ENCODE data around the gene BCL11A.

The BCL11A gene

DNA sequence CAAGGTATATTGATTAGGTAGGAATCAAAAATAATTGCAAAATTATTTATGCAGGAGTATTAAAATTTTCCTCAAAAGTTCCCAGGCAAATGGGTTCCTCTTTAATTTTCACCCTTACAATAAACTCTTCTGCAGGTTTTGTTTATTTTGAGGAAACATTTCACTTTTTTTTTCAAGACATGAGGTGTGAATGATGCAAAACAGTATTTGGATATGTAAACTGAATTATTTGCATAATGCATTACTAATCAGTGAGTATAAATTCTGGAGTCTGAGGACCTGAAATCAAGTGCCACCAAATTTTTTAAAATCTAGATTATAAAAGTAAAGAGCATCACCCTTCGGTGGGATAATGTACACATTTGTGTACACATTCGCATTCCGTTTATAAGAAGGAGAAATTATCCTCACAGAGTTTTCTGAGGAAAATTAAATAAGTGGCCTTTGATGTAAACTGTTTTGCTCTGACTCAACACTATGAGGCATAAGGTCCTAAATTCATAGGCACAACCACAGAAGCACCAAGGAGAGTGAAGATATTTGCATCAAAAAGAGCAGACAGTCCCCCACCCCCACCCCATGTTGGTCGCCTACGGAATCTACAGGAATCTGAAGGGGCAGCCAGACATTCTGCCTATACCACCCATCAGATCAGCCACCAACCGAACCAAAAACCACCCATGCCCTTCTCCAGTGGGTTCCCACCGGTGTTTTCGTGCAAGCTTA, 33.1 kb downstream of the BCL11A start:
- no peaks in the 10 kb centered on the region for H3K9me3 ChIP-seq (ENCODE audit: insufficient read depth, low read length)
- H3K36me3 ChIP-seq (ENCODE audit: low read length), result peaks cover 51% of the 10 kb centered on the region
- H2AFZ ChIP-seq (ENCODE audit: low read depth, low read length, severe bottlenecking), result no peak overlapping the region
- no peak overlapping the region for H3K9ac ChIP-seq (ENCODE audit: low read length)
- no peak overlapping the region for H3K4me3 ChIP-seq (ENCODE audit: insufficient read depth, low read length, poor library complexity, severe bottlenecking)
- H3K79me2 ChIP-seq (ENCODE audit: insufficient read depth, low read length), result peaks cover 100% of the 10 kb centered on the region
- peaks cover 39% of the 10 kb centered on the region for H4K20me1 ChIP-seq (ENCODE audit: low read depth, low read length)
- TF ChIP-seq, protein P1, sequence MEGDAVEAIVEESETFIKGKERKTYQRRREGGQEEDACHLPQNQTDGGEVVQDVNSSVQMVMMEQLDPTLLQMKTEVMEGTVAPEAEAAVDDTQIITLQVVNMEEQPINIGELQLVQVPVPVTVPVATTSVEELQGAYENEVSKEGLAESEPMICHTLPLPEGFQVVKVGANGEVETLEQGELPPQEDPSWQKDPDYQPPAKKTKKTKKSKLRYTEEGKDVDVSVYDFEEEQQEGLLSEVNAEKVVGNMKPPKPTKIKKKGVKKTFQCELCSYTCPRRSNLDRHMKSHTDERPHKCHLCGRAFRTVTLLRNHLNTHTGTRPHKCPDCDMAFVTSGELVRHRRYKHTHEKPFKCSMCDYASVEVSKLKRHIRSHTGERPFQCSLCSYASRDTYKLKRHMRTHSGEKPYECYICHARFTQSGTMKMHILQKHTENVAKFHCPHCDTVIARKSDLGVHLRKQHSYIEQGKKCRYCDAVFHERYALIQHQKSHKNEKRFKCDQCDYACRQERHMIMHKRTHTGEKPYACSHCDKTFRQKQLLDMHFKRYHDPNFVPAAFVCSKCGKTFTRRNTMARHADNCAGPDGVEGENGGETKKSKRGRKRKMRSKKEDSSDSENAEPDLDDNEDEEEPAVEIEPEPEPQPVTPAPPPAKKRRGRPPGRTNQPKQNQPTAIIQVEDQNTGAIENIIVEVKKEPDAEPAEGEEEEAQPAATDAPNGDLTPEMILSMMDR (IDR thresholded peaks at IDR 0.05; ENCODE audit: insufficient read depth, low read length, poor library complexity, severe bottlenecking), result no peak
- TF ChIP-seq EZH2phosphoT487 (conservative IDR thresholded peaks at IDR 0.05; ENCODE audit: low read length), result no peak
- peaks cover 16% of the 10 kb centered on the region for H3F3A ChIP-seq (ENCODE audit: insufficient read depth)
- H3K27me3 ChIP-seq (ENCODE audit: low read length), result no peaks in the 10 kb centered on the region
- no peaks in the 10 kb centered on the region for H3K9me2 ChIP-seq (replicated peaks; ENCODE audit: insufficient read depth, low read length)
- H3K27ac ChIP-seq (ENCODE audit: low read depth, low read length), result no peak overlapping the region
- H3K4me2 ChIP-seq (ENCODE audit: low read depth, low read length, poor library complexity, severe bottlenecking), result no peak overlapping the region

DNA sequence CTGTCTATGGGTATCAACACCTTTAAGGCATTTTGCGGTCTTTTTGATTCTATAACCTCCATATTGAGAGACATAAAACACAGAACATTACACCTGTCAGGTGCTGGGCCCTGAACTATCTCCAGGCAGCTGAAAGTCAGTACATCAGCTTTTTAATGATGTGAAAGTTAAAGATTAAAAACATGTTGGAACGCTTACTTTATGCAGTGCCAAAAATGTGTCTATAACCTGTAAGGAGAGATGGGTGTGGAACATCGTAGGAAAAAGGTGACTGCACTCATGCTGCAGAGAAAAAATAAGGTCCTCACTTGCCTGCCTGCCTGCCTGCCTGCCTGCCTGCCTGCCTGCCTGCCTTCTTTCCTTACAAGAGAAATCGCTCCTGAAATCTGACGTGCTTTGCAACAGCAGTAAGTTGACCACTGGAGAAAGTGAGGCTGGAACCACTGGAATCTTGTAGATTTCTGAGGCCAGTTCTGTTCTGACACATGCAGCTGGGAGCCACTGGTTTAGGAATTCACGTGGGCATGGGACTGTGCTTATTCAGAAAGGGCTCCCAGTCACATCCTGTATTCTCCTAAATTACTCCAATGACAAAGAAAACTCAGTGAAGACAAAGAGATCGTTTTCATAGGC, 34.1 kb downstream of the BCL11A start:
- Histone ChIP-seq H3K36me3 (ENCODE audit: low read length) (peaks cover 43% of the 10 kb centered on the region), H3F3A (ENCODE audit: insufficient read depth) (peaks cover 13% of the 10 kb centered on the region), H3K79me2 (ENCODE audit: insufficient read depth, low read length) (peaks cover 100% of the 10 kb centered on the region), H3K27me3 (ENCODE audit: low read length) (no peaks in the 10 kb centered on the region), H4K20me1 (ENCODE audit: low read depth, low read length) (peaks cover 32% of the 10 kb centered on the region), H2AFZ (ENCODE audit: low read depth, low read length, severe bottlenecking) (no peak overlapping the region), H3K9me3 (ENCODE audit: insufficient read depth, low read length) (no peaks in the 10 kb centered on the region), H3K9ac (ENCODE audit: low read length) (no peak overlapping the region), H3K27ac (ENCODE audit: low read depth, low read length) (no peak overlapping the region), H3K4me3 (ENCODE audit: insufficient read depth, low read length, poor library complexity, severe bottlenecking) (no peak overlapping the region), H3K4me2 (ENCODE audit: low read depth, low read length, poor library complexity, severe bottlenecking) (no peak overlapping the region), H3K9me2 (replicated peaks; ENCODE audit: insufficient read depth, low read length) (no peaks in the 10 kb centered on the region)
- TF ChIP-seq, protein P1 (IDR thresholded peaks at IDR 0.05; ENCODE audit: insufficient read depth, low read length, poor library complexity, severe bottlenecking), result no peak
- TF ChIP-seq EZH2phosphoT487 (conservative IDR thresholded peaks at IDR 0.05; ENCODE audit: low read length), result no peak

DNA sequence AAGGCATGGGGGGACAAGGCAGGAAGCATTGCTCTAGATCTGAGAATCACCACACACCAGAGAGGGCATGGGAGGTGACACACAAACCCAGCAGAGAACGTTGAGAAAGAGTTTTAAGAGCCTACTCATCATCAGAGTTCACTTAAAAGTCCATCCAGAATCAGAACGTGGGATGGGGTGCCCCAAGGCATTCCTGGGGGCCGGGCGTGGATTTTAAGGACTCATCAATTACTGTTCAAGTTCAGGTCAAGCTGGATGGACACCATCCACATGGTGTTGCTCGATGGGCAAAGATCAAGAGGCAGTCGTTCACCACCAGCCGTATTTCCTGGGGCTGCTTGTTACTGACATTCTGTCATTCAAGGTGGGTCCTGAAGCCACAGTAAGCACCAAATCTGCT, 34.9 kb downstream of the BCL11A start:
- Histone ChIP-seq H3K4me3 (ENCODE audit: insufficient read depth, low read length, poor library complexity, severe bottlenecking) (no peak overlapping the region), H3K9ac (ENCODE audit: low read length) (no peak overlapping the region), H4K20me1 (ENCODE audit: low read depth, low read length) (peaks cover 28% of the 10 kb centered on the region), H3K27me3 (ENCODE audit: low read length) (no peaks in the 10 kb centered on the region), H2AFZ (ENCODE audit: low read depth, low read length, severe bottlenecking) (no peak overlapping the region), H3K9me3 (ENCODE audit: insufficient read depth, low read length) (no peaks in the 10 kb centered on the region), H3K4me2 (ENCODE audit: low read depth, low read length, poor library complexity, severe bottlenecking) (no peak overlapping the region), H3K27ac (ENCODE audit: low read depth, low read length) (no peak overlapping the region), H3K9me2 (replicated peaks; ENCODE audit: insufficient read depth, low read length) (no peaks in the 10 kb centered on the region), H3F3A (ENCODE audit: insufficient read depth) (peaks cover 13% of the 10 kb centered on the region), H3K36me3 (ENCODE audit: low read length) (peaks cover 41% of the 10 kb centered on the region), H3K79me2 (ENCODE audit: insufficient read depth, low read length) (peaks cover 100% of the 10 kb centered on the region)
- TF ChIP-seq, protein P1 (IDR thresholded peaks at IDR 0.05; ENCODE audit: insufficient read depth, low read length, poor library complexity, severe bottlenecking), result no peak

All from SU-DHL-6 (cell line).